ENCODE results near the gene PDCD6IP.

PDCD6IP gene

DNA sequence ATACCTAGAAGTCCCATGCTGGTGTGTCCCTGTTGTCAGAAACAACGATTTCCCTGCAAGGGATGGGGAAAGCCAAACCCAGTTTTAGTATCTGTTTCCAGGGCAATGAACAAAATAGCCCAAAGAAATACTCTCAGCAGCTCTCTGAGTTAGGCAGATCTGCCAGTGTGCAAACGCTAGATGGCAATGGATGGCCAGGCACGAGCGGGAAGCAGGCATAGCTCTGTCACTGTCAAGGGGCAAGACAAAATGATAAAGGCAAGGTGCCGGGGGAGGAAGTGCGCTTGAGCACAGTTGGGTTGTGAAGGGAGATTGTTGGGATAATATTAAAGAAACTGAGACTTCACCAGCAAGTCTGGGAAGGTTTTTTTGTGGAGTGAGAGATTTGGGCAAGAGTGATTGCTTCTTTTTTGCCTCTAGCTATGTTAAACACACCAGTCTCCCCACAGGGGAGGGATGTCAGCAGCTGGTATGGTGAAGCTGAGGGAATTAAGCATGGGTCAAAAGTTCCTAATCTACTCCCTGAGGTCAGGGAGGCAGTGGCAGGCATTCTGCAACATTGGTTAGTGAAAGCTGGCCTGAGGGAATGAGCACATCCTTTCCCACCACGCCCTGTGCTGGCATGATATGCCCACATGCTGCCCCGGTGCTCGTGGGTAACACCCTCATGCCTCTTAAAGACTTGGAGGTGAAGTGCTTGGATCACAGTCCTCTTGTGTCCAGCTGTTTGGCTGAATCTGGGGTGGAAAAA, 117.5 kb downstream of the PDCD6IP start:
- H3K4me3 ChIP-seq (ENCODE audit: low read depth, low read length): no peak overlapping the region
- TF ChIP-seq, protein P1, sequence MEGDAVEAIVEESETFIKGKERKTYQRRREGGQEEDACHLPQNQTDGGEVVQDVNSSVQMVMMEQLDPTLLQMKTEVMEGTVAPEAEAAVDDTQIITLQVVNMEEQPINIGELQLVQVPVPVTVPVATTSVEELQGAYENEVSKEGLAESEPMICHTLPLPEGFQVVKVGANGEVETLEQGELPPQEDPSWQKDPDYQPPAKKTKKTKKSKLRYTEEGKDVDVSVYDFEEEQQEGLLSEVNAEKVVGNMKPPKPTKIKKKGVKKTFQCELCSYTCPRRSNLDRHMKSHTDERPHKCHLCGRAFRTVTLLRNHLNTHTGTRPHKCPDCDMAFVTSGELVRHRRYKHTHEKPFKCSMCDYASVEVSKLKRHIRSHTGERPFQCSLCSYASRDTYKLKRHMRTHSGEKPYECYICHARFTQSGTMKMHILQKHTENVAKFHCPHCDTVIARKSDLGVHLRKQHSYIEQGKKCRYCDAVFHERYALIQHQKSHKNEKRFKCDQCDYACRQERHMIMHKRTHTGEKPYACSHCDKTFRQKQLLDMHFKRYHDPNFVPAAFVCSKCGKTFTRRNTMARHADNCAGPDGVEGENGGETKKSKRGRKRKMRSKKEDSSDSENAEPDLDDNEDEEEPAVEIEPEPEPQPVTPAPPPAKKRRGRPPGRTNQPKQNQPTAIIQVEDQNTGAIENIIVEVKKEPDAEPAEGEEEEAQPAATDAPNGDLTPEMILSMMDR (IDR thresholded peaks at IDR 0.05; ENCODE audit: low read depth, low read length): peak; percentile 18; the same call in 1 of the 2 replicates

DNA sequence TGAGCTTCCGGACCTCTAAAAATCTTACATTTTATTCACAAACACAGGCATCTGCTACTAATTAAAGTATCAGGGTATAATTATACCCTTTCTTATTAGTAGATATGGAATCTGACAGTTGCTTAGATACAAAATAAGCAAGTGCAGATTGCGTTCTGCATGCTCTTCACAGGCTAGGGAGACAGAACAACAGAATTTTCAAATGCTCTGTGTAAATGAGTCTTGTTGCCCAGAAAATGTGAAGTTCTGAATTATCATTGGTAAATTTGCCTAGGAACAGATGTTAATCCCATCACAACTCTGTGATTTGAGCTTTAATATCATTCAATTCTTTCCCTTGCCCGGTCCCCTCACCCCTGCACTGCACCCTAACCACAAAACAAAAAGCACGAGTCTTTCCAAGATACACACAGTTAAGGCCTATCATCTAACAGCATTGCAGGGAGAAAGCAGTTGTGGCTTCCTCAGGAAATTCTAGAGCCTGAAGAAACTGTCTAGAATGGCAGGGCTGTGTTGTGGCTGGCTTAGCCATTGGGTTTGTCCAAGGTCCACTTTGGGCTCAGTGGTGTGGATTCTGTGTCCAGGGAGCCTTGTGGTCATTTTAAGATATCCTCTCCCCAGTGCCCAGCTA, 119.8 kb downstream of the PDCD6IP start:
- no peak overlapping the region for H3K4me3 ChIP-seq (ENCODE audit: low read depth, low read length)
- TF ChIP-seq, protein P1 (IDR thresholded peaks at IDR 0.05; ENCODE audit: low read depth, low read length): no peak
